RWPE2 (cell line): ENCODE data around the gene FBLN5.

Experiments used
- ATAC-seq: fragments of 200-7000 bp; cut with Tn5 transposase; 3 replicates; pipeline ENCODE4 v1.9.1; 2021; ENCODE audit warnings: low read depth
- DNase-seq: peaks from one replicate; pipeline ENCODE4 v3.0.0-alpha.2; 2020; ENCODE audit warnings: low spot score
- H3K27ac ChIP-seq: fragments of 450-650 bp; 2 replicates; pipeline ENCODE4 v1.5.1; 2017; ENCODE audit warnings: mild to moderate bottlenecking; ENCODE audit not compliant: poor library complexity, severe bottlenecking
- H3K27me3 ChIP-seq: fragments of 250-450 bp; sonication (Bioruptor Pico); 2 replicates; pipeline ENCODE4 v1.5.1; 2021; ENCODE audit warnings: mild to moderate bottlenecking, moderate library complexity; ENCODE audit not compliant: insufficient read depth, poor library complexity, severe bottlenecking
- H3K36me3 ChIP-seq: fragments of 250-450 bp; sonication (Bioruptor Pico); 2 replicates; pipeline ENCODE4 v1.5.1; 2020; ENCODE audit warnings: low read depth, mild to moderate bottlenecking, moderate library complexity
- H3K4me1 ChIP-seq: fragments of 250-450 bp; sonication (Bioruptor Pico); 2 replicates; pipeline ENCODE4 v1.5.1; 2021; ENCODE audit warnings: mild to moderate bottlenecking, moderate library complexity; ENCODE audit not compliant: insufficient read depth, poor library complexity, severe bottlenecking
- H3K4me3 ChIP-seq: fragments of 250-450 bp; sonication (Bioruptor Pico); 2 replicates; pipeline ENCODE4 v1.5.1; 2021; ENCODE audit warnings: mild to moderate bottlenecking, moderate library complexity; ENCODE audit not compliant: severe bottlenecking
- H3K9me3 ChIP-seq: fragments of 250-450 bp; sonication (Bioruptor Pico); 2 replicates; pipeline ENCODE4 v1.5.1; 2021; ENCODE audit warnings: mild to moderate bottlenecking, moderate library complexity; ENCODE audit not compliant: severe bottlenecking
- CTCF ChIP-seq: fragments of 450-650 bp; IDR thresholded peaks from one replicate; pipeline ENCODE4 v1.5.1; 2017; ENCODE audit warnings: mild to moderate bottlenecking, moderate library complexity; ENCODE audit not compliant: poor library complexity, severe bottlenecking

FBLN5 gene

GRCh38 chr14:91835920-91836843 is 111.3 kb downstream of the FBLN5 start:
- Histone ChIP-seq H3K9me3 (no peaks in the 10 kb centered on the region), H3K4me3 (peak overlapping the region; percentile 78), H3K27ac (peak overlapping the region; percentile 16), H3K27me3 (no peaks in the 10 kb centered on the region), H3K36me3 (no peaks in the 10 kb centered on the region), H3K4me1 (peaks cover 9% of the 10 kb centered on the region)
- TF ChIP-seq CTCF = peak; percentile 36
- peak; percentile 92 for ATAC-seq
- DNase-seq = peak; percentile 90

- no peak for TF ChIP-seq CTCF
- DNase-seq (no peak), ATAC-seq (peak; percentile 39)
- no peaks in the 10 kb centered on the region for H3K27me3 ChIP-seq
- H3K9me3 ChIP-seq = no peaks in the 10 kb centered on the region
- H3K36me3 ChIP-seq = no peaks in the 10 kb centered on the region
- H3K4me1 ChIP-seq = peaks cover 9% of the 10 kb centered on the region
- peak overlapping the region; percentile 16 for H3K27ac ChIP-seq
- H3K4me3 ChIP-seq = peak overlapping the region; percentile 78
These were observed 112.1 kb downstream of the FBLN5 start for GRCh38 chr14:91835197-91835919.

DNA sequence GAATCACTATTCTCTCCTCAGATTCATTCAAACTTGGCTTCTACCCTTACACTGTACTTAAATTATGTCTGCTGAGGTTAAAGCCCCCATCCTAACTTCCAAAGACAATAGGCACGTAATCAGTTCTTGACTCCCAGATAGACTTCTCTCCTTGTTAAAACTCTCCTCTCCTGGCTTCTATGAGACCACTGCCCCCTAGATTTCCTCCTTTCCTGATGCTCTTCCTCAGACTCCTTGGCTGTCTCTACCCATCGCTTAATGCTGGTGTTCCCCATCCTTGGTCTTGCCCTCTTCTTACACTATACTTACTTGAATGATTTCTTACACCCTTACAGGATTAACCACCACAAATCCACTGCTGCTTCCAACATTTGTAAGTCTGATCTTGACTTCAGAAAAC is 112.9 kb downstream of the FBLN5 start:
- Histone ChIP-seq H3K27ac (no peak overlapping the region), H3K4me3 (no peak overlapping the region), H3K9me3 (no peaks in the 10 kb centered on the region)

GRCh38 chr14:91831337-91831736 is 116.2 kb downstream of the FBLN5 start:
- H3K4me1 ChIP-seq = peaks cover 15% of the 10 kb centered on the region
- no peak overlapping the region for H3K27ac ChIP-seq
- no peak overlapping the region for H3K4me3 ChIP-seq

More for the DNA sequence above, 112.9 kb downstream of the FBLN5 start:
- TF ChIP-seq CTCF = no peak
- peaks cover 12% of the 10 kb centered on the region for H3K4me1 ChIP-seq
- no peaks in the 10 kb centered on the region for H3K36me3 ChIP-seq
- DNase-seq (no peak), ATAC-seq (no peak)
- no peaks in the 10 kb centered on the region for H3K27me3 ChIP-seq

More at GRCh38 chr14:91831337-91831736, 116.2 kb downstream of the FBLN5 start:
- no peaks in the 10 kb centered on the region for H3K27me3 ChIP-seq
- H3K36me3 ChIP-seq = no peaks in the 10 kb centered on the region
- TF ChIP-seq CTCF = no peak
- H3K9me3 ChIP-seq = no peaks in the 10 kb centered on the region
- ATAC-seq (no peak), DNase-seq (no peak)
